GM18873 (cell line): ENCODE results near the gene KRTAP4-8.
"Not testable (repeated sequence)": the region's sequence is repeated elsewhere in the genome, so short reads cannot be mapped to it uniquely, and the experiment has no call there.

Experiments
- ATAC-seq: cut with Tn5 transposase; IDR thresholded peaks from one replicate; pipeline ENCODE4 v1.9.1; 2021; ENCODE audit warnings: mild to moderate bottlenecking, moderate library complexity, moderate number of reproducible peaks; ENCODE audit not compliant: unreplicated experiment, low FRiP score

Gene KRTAP4-8

DNA sequence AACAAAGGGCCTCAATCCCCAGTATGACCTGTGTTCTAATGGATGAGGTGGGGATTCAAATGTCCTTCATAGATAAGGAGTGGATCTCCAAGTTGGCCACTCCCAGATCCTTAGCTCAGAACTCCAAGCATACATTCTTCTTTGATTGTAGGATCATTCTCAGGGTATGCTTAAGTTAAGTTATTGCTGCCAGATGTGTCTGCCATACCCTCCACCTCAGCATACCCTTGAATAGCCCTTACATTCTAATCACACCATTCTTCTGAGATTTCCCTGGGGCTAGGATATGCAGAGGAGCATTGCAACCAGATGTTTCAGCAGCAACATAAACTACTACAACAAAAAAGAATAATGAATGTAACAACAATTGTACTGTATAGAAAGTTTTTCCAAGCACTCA lies 30.7 kb downstream of the KRTAP4-8 start:
- ATAC-seq: no peak

DNA sequence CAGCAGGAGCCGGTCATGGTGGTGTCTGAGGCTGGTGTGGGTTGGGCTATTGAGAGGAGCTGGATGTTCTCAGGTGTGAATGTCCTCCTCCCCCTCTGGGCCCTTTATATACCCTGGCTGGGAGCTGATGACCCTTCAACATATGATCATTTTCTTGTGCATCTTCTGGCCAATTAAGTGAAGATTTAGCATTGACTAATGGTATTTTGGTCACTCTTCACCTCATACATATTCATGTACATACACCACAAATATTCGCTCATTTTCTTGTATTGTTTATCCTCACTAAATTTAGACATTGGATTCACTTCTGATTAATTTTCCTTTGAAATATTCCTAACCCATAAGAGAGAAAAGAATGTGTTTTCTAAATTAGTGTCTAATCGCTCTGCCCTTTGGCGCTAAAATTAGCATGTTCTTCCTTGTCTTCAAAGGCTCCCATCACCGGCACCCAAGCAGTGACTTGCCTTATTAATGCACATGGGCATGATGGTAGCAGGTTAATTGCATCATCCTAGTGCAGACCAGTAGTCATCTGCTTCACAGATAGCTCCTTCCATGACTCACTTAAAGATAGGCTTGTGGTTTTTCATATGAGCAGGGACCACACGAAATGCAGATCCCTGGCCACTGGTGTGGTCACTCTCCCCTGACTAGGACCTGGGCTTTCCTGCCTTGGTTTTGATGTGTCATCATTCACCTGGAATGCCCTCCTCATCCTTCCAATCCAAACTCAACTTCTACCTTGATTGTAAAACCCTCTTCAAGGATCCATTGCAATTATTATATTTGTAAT lies 31.9 kb downstream of the KRTAP4-8 start, which contains the start of gene KRTAP2-4:
KRTAP2-4 (minus strand) TSS at position 51 of the 796 bp plus-strand sequence; CDS start at position 17, 34 bp downstream.
- no peak for ATAC-seq

DNA sequence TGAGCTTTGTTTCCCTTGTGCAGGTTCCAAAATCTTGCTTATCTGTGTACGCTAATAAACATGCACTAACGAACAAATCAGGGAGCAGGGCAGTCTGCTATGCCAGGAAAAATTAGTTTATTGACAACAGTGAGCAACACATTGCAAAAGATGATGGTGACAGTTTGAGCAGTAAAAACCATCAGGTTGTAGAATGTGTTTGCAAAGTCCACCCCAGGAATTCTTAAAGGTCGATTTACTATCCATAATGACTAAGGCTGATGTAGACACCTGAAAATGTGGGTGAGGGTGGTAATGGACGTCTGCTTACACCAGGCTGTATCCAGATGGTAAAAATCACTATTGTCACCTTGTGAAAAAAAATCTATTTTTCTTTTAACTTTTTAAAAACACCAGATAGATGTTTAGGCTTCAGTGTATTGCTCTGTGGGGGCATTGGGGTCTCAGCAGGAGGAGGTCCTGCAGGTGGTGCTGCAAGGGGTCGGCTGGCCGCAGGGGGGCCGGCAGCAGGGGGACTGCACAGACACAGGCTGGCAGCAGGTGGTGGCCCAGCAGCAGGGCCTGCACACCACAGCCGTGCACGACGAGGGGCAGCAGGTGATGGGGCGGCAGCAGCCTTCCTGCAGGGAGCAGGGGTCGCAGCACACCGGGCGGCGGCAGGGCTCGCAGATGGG lies 32.8 kb downstream of the KRTAP4-8 start:
- not testable (repeated sequence) for ATAC-seq

DNA sequence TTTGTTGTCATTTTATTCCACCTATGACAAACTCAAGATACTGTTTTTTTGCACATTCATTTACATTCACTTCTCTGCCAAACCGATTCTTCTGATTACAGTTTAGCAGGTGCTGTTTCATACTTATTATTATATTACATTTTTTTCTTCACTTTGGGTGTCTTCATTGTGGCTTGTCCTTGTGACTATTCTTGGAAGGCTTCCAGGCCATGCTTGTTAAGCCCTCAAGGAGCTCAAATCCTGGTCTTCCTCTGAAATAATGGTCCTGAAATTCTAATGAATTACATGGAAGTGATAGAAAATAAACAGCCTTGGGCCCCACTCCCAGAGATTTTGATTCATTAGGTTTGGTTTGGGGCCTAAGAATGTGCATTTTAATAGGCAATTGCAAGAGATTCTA lies 33.6 kb downstream of the KRTAP4-8 start:
- ATAC-seq: no peak

DNA sequence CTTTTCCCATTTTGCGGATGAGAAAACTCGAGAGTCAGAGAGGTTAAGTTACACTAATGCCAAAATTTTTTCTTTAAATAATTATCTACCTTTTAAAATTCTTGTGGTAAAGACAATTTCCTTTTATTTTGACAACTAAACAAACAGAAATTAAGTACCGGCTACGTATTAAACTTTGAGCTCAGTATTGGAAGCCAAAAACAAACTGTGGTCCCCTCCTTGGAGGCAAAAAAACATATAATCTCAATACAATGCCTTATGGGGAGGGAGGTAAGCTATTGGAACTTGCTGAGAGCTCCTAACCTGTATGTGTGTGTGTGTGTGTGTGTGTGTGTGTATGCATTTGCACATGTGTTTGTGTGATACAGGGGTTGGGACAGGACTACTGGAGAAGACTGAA lies 34.5 kb downstream of the KRTAP4-8 start:
- no peak for ATAC-seq

DNA sequence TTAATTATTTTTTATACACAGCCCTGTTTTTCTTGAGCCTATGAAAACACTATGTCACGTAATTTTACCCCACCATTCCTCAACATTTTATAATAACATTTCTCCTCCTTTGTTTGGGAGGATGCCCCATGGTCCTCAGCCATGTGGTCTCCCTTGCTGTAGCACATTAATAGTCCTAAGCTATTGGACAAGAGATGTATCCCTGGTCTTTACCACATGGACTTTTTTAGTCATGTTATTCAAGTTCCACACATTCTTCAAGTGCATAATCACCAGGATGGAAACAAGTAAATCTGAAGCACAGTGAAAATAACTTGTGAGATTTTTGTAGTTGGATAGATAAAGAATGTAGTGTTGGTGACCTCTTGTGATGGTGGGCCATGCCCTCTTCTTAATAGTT lies 36.0 kb downstream of the KRTAP4-8 start:
- ATAC-seq: no peak

DNA sequence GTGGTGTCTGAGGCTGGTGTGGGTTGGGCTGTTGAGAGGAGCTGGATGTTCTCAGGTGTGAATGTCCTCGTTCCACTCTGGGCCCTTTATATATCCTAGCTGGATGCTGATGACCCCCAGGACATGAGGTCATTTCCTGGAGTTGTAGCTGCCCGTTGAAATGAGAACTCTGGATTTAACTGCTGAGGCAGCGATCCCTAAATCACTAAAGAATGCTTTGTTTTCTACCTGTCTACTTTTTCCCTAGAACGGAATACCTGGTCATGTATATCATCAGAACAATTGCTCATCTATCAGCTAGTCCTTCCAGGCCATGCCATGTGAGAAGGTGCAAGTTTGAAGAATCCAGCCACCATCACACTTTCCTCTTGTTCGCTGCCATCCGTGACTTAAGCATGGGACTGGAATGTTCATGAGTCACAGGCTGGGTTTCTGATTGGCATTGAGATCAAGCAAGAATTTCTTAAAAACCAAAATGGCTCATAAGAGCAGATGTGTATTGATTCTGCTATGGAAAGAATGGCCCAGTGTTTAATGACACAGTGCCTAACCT lies 37.8 kb downstream of the KRTAP4-8 start, which contains the start of gene KRTAP2-3:
KRTAP2-3 (minus strand) TSS at position 63 of the 553 bp plus-strand sequence. CDS start 64 bp downstream, outside the sequence.
- ATAC-seq: no peak

DNA sequence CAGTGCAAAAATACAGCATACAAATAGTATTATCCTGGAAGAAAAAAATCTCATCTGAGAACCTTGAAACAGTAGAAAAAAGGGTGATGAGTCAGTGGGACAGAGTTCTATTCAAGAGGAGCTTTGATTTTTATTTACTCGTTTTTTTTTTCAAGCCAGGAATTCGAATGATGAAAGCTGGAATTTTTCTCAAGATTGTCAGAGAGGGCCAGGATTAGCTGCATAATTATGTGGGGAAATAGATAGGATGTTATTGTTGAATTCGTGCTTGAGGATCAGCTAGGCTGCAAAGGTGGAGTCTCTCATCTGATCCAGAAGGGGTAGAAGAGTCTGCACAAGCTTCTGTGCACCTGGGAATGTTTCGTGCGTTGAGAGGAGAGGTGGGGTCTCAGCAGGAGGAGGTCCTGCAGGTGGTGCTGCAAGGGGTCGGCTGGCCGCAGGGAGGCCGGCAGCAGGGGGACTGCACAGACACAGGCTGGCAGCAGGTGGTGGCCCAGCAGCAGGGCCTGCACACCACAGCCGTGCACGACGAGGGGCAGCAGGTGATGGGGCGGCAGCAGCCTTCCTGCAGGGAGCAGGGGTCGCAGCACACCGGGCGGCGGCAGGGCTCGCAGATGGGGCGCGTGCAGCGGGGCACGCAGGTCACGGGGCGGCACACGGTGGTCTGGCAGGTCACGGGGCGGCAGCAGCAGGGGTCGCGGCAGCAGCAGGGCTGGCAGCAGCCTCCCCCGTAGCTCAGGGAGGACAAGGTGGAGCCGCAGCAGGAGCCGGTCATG lies 38.5 kb downstream of the KRTAP4-8 start:
- not testable (repeated sequence) for ATAC-seq

DNA sequence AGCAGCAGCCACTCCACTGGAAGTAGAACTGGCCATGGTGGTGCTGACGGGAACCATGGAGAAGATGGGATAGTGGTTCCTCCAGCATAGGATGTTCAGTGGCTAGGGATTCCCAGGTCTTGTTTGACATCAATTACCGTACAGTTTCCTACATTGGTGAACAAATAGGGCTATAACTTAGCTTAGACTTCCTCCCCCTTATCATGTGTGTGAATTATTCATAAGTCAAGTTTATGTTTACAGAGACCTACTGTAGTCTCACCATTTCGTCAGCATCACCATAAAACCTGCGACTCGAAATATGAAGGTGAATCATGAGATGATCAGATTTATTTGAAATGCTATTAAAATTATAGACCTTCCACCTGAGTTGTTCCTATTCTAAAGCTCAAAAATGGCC lies 39.2 kb downstream of the KRTAP4-8 start:
- no peak for ATAC-seq

DNA sequence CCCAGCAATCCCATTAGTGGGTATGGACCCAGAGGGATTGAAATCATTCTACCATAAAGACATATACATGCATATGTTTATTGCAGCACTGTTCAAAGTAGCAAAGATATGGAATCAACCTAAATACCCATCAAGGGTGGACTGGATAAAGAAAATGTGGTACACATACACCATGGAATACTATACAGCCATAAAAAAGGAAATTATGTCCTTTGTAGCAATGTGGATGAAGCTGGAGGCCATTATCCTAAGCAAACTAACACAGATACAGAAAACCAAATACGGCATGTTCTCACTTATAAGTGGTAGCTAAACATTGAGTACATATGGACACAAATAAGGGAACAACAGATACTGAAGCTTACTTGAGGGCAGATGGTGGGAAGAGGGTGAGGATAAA lies 40.4 kb downstream of the KRTAP4-8 start:
- no peak for ATAC-seq

DNA sequence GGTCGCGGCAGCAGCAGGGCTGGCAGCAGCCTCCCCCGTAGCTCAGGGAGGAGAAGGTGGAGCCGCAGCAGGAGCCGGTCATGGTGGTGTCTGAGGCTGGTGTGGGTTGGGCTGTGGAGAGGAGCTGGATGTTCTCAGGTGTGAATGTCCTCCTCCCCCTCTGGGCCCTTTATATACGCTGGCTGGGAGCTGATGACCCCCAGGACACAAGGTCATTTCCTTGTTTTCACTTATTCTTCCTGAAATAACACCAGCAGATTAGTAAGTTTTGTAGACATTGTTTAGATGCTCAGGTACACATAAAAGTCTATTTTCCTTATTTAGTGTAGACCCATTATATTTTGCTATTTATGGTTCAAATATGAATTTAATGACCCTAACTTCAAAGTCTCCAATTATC lies 42.8 kb downstream of the KRTAP4-8 start, which contains the start of gene KRTAP2-2:
KRTAP2-2 (minus strand) TSS at position 101 of the 400 bp plus-strand sequence; CDS start at position 82, 19 bp downstream.
- not testable (repeated sequence) for ATAC-seq

DNA sequence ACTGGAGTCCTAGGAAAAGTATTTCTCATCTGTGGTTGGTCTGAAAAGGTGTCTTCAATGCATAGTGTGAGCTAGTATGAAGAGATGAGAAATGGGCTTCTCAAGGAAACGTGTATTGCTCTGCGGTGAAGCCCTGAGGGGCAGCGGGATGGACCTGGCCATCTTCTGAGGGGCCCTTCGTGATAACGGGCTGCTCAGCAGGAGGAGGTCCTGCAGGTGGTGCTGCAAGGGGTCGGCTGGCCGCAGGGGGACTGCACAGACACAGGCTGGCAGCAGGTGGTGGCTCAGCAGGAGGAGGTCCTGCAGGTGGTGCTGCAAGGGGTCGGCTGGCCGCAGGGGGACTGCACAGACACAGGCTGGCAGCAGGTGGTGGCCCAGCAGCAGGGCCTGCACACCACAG lies 43.4 kb downstream of the KRTAP4-8 start:
- ATAC-seq: not testable (repeated sequence)

DNA sequence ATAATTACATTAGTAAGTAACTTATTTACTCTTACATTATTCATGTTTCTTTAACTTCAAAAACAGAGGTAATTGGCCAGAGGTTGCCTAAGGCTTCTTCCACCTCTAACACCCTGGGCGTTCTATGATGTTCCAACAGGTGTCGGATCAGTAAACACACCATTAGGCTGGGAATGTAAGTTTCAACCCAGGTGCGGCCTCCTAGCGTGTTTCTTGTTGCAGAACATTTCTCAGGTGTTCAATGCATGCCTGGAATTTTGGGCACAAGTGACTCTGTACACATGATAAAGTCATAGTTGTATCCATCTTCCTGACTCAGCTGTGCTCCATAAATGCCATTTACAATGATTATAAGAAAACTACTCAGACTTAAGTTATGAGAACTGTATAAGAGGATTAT lies 43.9 kb downstream of the KRTAP4-8 start:
- ATAC-seq: no peak

DNA sequence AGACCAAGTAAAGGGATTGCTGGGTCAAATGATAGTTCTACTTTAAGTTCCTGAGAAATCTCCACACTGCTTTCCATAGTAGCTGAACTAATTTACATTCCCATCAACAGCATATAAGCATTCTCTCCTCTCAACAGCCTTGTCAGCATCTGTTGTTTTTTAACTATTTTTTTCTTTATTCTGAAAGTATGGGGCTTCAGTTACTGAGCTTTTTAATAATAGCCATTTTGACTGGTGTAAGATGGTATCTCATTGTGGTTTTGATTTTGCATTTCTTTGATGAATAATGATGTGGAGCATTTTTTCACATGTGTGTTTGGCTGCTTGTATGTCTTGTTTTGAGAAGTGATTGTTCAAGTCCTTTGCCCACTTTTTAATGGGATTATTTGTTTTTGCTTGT lies 45.4 kb downstream of the KRTAP4-8 start:
- no peak for ATAC-seq

DNA sequence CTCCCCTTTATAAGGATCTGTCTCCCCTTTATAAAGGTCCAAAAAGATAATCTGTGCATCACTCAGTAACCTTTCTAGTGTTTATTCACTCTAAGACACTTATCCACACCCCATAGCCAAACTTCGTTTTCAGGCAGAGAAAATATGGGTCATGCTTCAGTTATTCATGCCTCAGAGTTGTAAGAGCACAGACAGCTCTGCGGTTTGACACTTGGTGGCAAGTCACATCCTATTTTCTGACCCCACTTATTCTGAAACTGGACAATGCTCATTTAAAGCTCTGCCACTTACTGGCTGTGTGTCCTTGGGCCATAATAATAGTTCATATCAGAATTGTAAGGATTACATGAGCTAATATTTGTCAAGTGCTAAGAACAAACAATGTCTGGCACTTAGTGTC lies 48.8 kb downstream of the KRTAP4-8 start:
- ATAC-seq: no peak

DNA sequence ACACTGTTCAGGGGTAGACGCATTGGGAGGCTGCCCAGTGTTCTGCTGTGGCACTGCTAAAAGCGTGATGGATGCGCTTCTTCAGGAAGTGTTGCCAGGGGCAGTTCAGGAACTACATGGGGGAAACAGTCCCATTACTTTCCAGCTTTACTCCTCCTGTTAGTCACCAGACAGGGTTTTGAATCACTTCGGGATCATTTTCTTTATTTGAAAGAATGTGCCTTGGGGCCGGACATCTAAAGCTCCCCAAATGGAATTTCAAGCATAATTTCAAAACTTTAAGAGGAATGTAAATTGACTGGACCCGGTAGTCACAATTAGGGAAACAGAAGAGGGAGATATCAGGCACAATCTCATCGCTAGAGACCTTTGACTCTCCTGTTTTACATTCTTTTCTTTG lies 49.5 kb downstream of the KRTAP4-8 start:
- ATAC-seq: no peak
